GM23248 (cell line): ENCODE measurements around the gene TCF4.

Source experiments
- EZH2 ChIP-seq: fragments of 200-600 bp; sonication (generic); IDR thresholded peaks from 2 replicates; pipeline ENCODE4 v1.6.1; 2018; ENCODE audit warnings: antibody characterized with exemption, mild to moderate bottlenecking; ENCODE audit not compliant: insufficient read depth, poor library complexity, severe bottlenecking
- EZH2phosphoT487 ChIP-seq: fragments of 200-600 bp; sonication (generic); IDR thresholded peaks from 2 replicates; pipeline ENCODE4 v1.6.1; 2018; ENCODE audit warnings: antibody characterized with exemption, moderate library complexity, mild to moderate bottlenecking, low read depth; ENCODE audit not compliant: insufficient read depth

GRCh38 chr18:55227771-55228170 lies 360.2 kb downstream of the TCF4 start:
- TF ChIP-seq EZH2 (no peak), EZH2phosphoT487 (no peak)
